Neural cell (in vitro differentiated cells): ENCODE data around the gene DNAH10. TPM values are rescaled to one million over a fixed set of nuclear protein-coding genes. Genes with fewer than 3 reads are reported as not detected.

Experiments
- H2AFZ ChIP-seq: fragments of 200-600, 300-800 bp; sonication (generic), shearing (Covaris generic); 2 replicates; pipeline ENCODE4 v1.6.0; 2014; ENCODE audit warnings: low read depth, mild to moderate bottlenecking, antibody characterized with exemption, low read length, moderate library complexity
- H3F3A ChIP-seq: fragments of 200-600 bp; shearing (Covaris generic); 2 replicates; pipeline ENCODE4 v1.6.1; 2016; ENCODE audit warnings: mild to moderate bottlenecking, moderate library complexity, mixed read lengths, antibody characterized with exemption, low read length; ENCODE audit not compliant: insufficient read depth, poor library complexity, severe bottlenecking
- H3K27ac ChIP-seq: fragments of 200-600, 300-800 bp; sonication (generic), shearing (Covaris generic); 2 replicates; pipeline ENCODE4 v1.5.1; 2014; ENCODE audit warnings: mild to moderate bottlenecking, low read length, moderate library complexity
- H3K27me3 ChIP-seq: fragments of 300-800, 200-600 bp; sonication (generic), shearing (Covaris generic); 2 replicates; pipeline ENCODE4 v1.6.0; 2014; ENCODE audit warnings: mild to moderate bottlenecking, low read depth, low read length, moderate library complexity; ENCODE audit not compliant: insufficient read depth
- H3K36me3 ChIP-seq: fragments of 300-800, 200-600 bp; sonication (generic), shearing (Covaris generic); 2 replicates; pipeline ENCODE4 v1.5.1; 2014; ENCODE audit warnings: mild to moderate bottlenecking, antibody characterized with exemption, low read length, moderate library complexity; ENCODE audit not compliant: insufficient read depth
- H3K4me2 ChIP-seq: fragments of 300-800, 200-600 bp; sonication (generic), shearing (Covaris generic); 2 replicates; pipeline ENCODE4 v1.6.0; 2014; ENCODE audit warnings: mild to moderate bottlenecking, low read length
- H3K4me3 ChIP-seq: fragments of 300-800, 200-600 bp; sonication (generic), shearing (Covaris generic); 2 replicates; pipeline ENCODE4 v1.5.1; 2014; ENCODE audit warnings: mild to moderate bottlenecking, low read length, moderate library complexity
- H3K79me2 ChIP-seq: fragments of 200-600 bp; shearing (Covaris generic); replicated peaks from 2 replicates; pipeline ENCODE4 v1.6.0; 2014; ENCODE audit warnings: mild to moderate bottlenecking, low read length, moderate library complexity; ENCODE audit not compliant: insufficient read depth
- H3K9ac ChIP-seq: fragments of 300-800, 200-600 bp; sonication (generic), shearing (Covaris generic); 2 replicates; pipeline ENCODE4 v1.6.1; 2016; ENCODE audit warnings: mild to moderate bottlenecking, low read length, mixed read lengths
- H3K9me2 ChIP-seq: fragments of 200-600 bp; shearing (Covaris generic); 2 replicates; pipeline ENCODE4 v1.6.1; 2016; ENCODE audit warnings: mild to moderate bottlenecking, low read length, mixed read lengths; ENCODE audit not compliant: insufficient read depth
- H3K9me3 ChIP-seq: fragments of 200-600, 300-800 bp; sonication (generic), shearing (Covaris generic); 2 replicates; pipeline ENCODE4 v1.6.1; 2016; ENCODE audit warnings: mild to moderate bottlenecking, mixed run types, low read length, moderate library complexity, mixed read lengths
- H4K20me1 ChIP-seq: fragments of 200-600 bp; shearing (Covaris generic); 2 replicates; pipeline ENCODE4 v1.6.1; 2016; ENCODE audit warnings: mild to moderate bottlenecking, mixed run types; ENCODE audit not compliant: insufficient read depth
- CTCF ChIP-seq: fragments of 450-650 bp; IDR thresholded peaks from 2 replicates; pipeline ENCODE4 v1.5.1; 2014; ENCODE audit warnings: antibody characterized with exemption, mild to moderate bottlenecking, moderate library complexity; ENCODE audit not compliant: poor library complexity, severe bottlenecking
- EP300 ChIP-seq: fragments of 450-650 bp; conservative IDR thresholded peaks from 2 replicates; pipeline ENCODE4 v1.6.1; 2014; ENCODE audit warnings: antibody characterized with exemption, mild to moderate bottlenecking, moderate library complexity; ENCODE audit not compliant: poor library complexity, severe bottlenecking
- EZH2 ChIP-seq: fragments of 200-600, 300-800 bp; shearing (Covaris generic), sonication (generic); IDR thresholded peaks from 2 replicates; pipeline ENCODE4 v1.6.1; 2014; ENCODE audit warnings: antibody characterized with exemption, low read length, borderline replicate concordance, mild to moderate bottlenecking; ENCODE audit not compliant: insufficient read depth, poor library complexity, severe bottlenecking
- MXI1 ChIP-seq: fragments of 450-650 bp; conservative IDR thresholded peaks from 2 replicates; pipeline ENCODE4 v1.6.1; 2014; ENCODE audit warnings: antibody characterized with exemption, mild to moderate bottlenecking; ENCODE audit not compliant: poor library complexity, severe bottlenecking
- POLR2AphosphoS5 ChIP-seq: IDR thresholded peaks from 2 replicates; pipeline ENCODE4 v1.6.1; 2012
- RAD21 ChIP-seq: fragments of 450-650 bp; conservative IDR thresholded peaks from 2 replicates; pipeline ENCODE4 v1.6.1; 2014; ENCODE audit warnings: antibody characterized with exemption, mild to moderate bottlenecking, moderate library complexity
- REST ChIP-seq: IDR thresholded peaks from 2 replicates; pipeline ENCODE4 v1.6.1; 2012; ENCODE audit warnings: borderline replicate concordance
- SMC3 ChIP-seq: fragments of 450-650 bp; conservative IDR thresholded peaks from 2 replicates; pipeline ENCODE4 v1.6.1; 2014; ENCODE audit warnings: antibody characterized with exemption, mild to moderate bottlenecking, moderate library complexity; ENCODE audit not compliant: poor library complexity
- TAF1 ChIP-seq: IDR thresholded peaks from 2 replicates; pipeline ENCODE4 v1.6.1; 2012; ENCODE audit warnings: low read depth
- polyA plus RNA-seq: library from polyadenylated mRNA; depleted of rRNA; stranded (reverse); fragments of >200 nt; gene quantifications from 2 replicates; pipeline ENCODE4 v1.2.3, GENCODE V29; 2014

Gene DNAH10
- polyA plus RNA-seq, 1 donor from 2014 or later, result 1.9 TPM

GRCh38 chr12:123967121-123967586 lies 205.1 kb downstream of the DNAH10 start:
- no peak overlapping the region for H3K4me2 ChIP-seq
- no peaks in the 10 kb centered on the region for H3F3A ChIP-seq
- peaks cover 5% of the 10 kb centered on the region for H4K20me1 ChIP-seq
- H3K36me3 ChIP-seq, result no peaks in the 10 kb centered on the region
- H3K27me3 ChIP-seq, result no peaks in the 10 kb centered on the region
- H3K79me2 ChIP-seq, result peaks cover 42% of the 10 kb centered on the region
- H3K9ac ChIP-seq, result no peak overlapping the region
- H3K9me3 ChIP-seq, result no peaks in the 10 kb centered on the region
- TF ChIP-seq REST (no peak), RAD21 (no peak), MXI1 (no peak), CTCF (no peak), EP300 (no peak), EZH2 (no peak), POLR2AphosphoS5 (no peak), SMC3 (no peak), TAF1 (no peak)
- H3K27ac ChIP-seq, result no peak overlapping the region
- H3K9me2 ChIP-seq, result no peaks in the 10 kb centered on the region
- no peak overlapping the region for H2AFZ ChIP-seq
- H3K4me3 ChIP-seq, result no peak overlapping the region

GRCh38 chr12:123971449-123971769 lies 209.3 kb downstream of the DNAH10 start:
- peaks cover 71% of the 10 kb centered on the region for H3K79me2 ChIP-seq

More at GRCh38 chr12:123971449-123971769, 209.3 kb downstream of the DNAH10 start:
- Histone ChIP-seq H3K36me3 (no peaks in the 10 kb centered on the region), H3K27me3 (no peaks in the 10 kb centered on the region), H3K9me3 (no peaks in the 10 kb centered on the region), H3K9me2 (no peaks in the 10 kb centered on the region), H3K27ac (peak overlapping the region; percentile 80), H3K9ac (peak overlapping the region; percentile 83), H3K4me3 (peak overlapping the region; percentile 78), H3F3A (no peaks in the 10 kb centered on the region), H4K20me1 (peaks cover 5% of the 10 kb centered on the region), H3K4me2 (peak overlapping the region; percentile 76), H2AFZ (peak overlapping the region; percentile 58)
- TF ChIP-seq TAF1 (no peak), REST (no peak), RAD21 (no peak), POLR2AphosphoS5 (no peak), EP300 (no peak), CTCF (no peak), MXI1 (no peak)
